TTC549 (cell line): Measurements from ENCODE around the gene SMIM13.
A peak's percentile ranks its signal among the peaks of the same experiment; 100 is the strongest.

Experiments used
- FAIRE-seq: peaks from 2 replicates; lab custom pipeline; 2012; peaks lifted over from hg19 to GRCh38; lab: Jason Lieb, UNC

SMIM13 gene

GRCh38 chr6:11155589-11155988 is 62.0 kb downstream of the SMIM13 start:
- no peak for FAIRE-seq

- peak; percentile 3 for FAIRE-seq
Measured at GRCh38 chr6:11160199-11160598, 66.6 kb downstream of the SMIM13 start.

GRCh38 chr6:11161031-11161956 is 67.7 kb downstream of the SMIM13 start:
- FAIRE-seq = peak; percentile 77

- FAIRE-seq = no peak
Measured at GRCh38 chr6:11162262-11162661, 68.6 kb downstream of the SMIM13 start.

GRCh38 chr6:11163932-11164331 is 70.3 kb downstream of the SMIM13 start:
- FAIRE-seq = no peak

GRCh38 chr6:11164717-11165646 is 71.3 kb downstream of the SMIM13 start:
- FAIRE-seq = no peak

- no peak for FAIRE-seq
Measured at GRCh38 chr6:11166948-11167347, 73.3 kb downstream of the SMIM13 start.

- FAIRE-seq = no peak
Measured at GRCh38 chr6:11168091-11168635, 74.5 kb downstream of the SMIM13 start.

GRCh38 chr6:11171952-11172351 is 78.3 kb downstream of the SMIM13 start:
- no peak for FAIRE-seq

GRCh38 chr6:11172501-11173327 is 79.1 kb downstream of the SMIM13 start:
- peak; percentile 92 for FAIRE-seq

GRCh38 chr6:11174242-11174611 is 80.6 kb downstream of the SMIM13 start:
- no peak for FAIRE-seq

GRCh38 chr6:11177271-11177670 is 83.6 kb downstream of the SMIM13 start:
- no peak for FAIRE-seq

GRCh38 chr6:11179088-11179418 is 85.4 kb downstream of the SMIM13 start:
- no peak for FAIRE-seq

- FAIRE-seq = peak; percentile 90
Measured at GRCh38 chr6:11179419-11180202, 86.0 kb downstream of the SMIM13 start.

- FAIRE-seq = no peak
Measured at GRCh38 chr6:11181478-11182136, 88.0 kb downstream of the SMIM13 start.

- no peak for FAIRE-seq
Measured at GRCh38 chr6:11183761-11184362, 90.2 kb downstream of the SMIM13 start.

- FAIRE-seq = no peak
Measured at GRCh38 chr6:11185204-11185842, 91.7 kb downstream of the SMIM13 start.

- no peak for FAIRE-seq
Measured at GRCh38 chr6:11187301-11187700, 93.7 kb downstream of the SMIM13 start.
